IPS DF 19.7 (cell line): ENCODE results near the gene FOXP1.

ENCODE experiments used
- DNase-seq: peaks from one replicate; pipeline ENCODE4 v3.0.0-alpha.2; 2013; ENCODE audit warnings: low read depth, low spot score

FOXP1 gene

DNA sequence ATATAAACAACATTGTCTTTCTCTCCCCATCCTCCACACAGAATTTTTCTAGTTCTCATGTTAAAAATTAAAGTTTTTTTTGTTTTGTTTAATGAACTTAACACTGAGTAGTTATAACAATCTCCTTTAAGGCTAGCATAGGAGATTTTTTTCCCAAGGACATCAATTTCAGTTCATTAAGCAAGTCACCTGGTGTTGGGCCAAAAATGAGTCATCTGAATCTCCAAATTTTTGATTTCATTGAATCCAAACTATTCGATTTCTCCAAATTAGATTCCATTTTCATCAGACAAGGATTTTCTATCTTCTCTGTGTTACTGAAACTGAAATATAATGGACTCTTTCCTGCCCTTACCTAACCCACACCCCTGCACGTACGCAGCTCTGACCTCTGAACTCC, 639.6 kb downstream of the FOXP1 start:
- no peak for DNase-seq

DNA sequence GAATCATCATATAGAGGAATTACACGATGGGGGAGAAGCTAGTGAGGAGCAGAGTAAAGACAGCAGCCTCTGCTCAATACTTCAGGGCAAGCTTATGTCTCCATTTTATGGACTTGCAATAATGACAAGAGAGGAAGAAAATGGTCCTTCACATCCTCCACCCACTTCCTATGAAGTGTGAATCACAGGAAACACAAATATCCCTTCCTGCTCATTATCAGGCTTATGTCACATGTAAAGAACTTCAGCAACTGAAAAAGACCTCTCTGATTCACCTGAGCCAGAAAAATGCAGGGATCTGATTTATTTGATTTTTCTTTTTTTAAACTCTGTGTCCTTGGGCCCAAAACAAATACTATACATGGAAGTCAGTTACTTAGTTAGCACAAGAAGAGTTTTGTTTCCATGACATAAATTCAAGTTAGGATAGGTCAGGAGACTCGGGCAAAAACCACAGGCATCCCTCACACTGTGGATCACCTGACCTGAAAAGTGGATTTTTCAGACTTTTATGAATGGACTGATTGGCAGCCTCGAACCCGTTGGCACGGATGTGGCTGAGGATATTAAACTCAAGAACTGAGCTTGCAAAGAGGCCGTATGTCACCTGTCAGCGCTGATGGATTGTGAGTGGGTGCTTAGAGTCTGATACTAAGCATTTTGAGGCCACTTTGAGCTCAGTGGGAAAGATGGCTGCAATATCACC, 650.3 kb downstream of the FOXP1 start:
- no peak for DNase-seq

DNA sequence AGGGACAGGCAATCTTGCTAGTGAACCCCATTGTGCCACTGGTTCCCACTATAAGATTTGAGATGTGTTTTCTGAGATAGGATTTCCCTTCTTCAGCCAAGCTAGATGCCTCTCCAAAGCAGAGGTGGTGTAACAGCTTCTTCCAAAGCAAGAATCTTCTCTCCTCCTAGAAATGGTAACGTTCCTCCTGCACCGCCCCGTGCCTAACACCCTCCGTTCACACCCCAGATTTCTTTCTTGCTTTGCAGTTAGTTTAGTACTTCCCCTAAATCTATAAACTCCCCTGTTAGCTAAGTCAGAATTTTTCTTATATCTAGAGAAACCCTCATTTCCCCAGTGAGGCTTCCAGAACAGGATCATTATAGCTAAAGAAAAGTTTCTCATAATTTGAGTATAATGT, 653.5 kb downstream of the FOXP1 start:
- no peak for DNase-seq

- DNase-seq = no peak
Measured at GRCh38 chr3:70927239-70927638, 656.3 kb downstream of the FOXP1 start.

- no peak for DNase-seq
Measured at GRCh38 chr3:70926835-70927234, 656.7 kb downstream of the FOXP1 start.

DNA sequence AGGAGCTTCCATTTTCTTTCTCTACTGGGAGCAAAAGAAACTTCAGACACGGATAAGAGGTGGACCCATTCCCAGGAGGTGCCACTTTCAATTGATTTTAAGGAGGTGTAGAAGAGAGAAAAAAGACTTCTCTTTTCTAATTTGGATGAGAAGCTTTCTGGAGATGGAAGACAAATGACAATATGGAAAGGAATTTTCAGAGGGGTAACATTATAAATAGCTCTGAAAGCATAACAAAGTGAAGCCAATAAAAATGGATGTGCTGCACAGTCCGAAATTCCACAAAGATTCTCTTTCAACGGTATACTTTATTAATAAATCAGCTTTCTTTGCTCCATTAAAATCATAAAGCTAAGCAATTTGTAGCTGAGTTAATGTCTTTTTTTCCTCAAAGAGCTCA, 663.9 kb downstream of the FOXP1 start:
- DNase-seq = no peak

DNA sequence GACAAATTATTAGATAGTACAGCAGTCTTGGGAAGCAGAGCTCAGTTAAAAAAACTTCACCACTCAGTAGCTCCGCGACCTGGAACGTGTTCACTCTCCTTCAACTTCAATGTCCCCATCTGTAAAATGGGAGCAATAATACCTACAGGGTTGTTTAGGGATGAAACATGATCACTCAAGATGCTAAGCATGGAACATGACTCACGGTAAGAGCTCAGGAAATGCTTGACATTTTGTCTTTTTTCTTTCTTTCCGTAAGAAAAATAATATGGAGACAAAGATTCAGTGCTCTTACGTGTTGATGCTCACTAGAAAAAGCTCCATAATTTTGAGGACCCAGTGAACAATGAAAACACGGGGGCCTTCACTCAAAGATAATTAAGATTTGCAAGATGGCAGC, 664.4 kb downstream of the FOXP1 start:
- no peak for DNase-seq

GRCh38 chr3:70916375-70917055, 667.0 kb downstream of the FOXP1 start:
- no peak for DNase-seq

GRCh38 chr3:70914862-70915261, 668.7 kb downstream of the FOXP1 start:
- DNase-seq = no peak

- no peak for DNase-seq
Measured at GRCh38 chr3:70911719-70912118, 671.8 kb downstream of the FOXP1 start.

DNA sequence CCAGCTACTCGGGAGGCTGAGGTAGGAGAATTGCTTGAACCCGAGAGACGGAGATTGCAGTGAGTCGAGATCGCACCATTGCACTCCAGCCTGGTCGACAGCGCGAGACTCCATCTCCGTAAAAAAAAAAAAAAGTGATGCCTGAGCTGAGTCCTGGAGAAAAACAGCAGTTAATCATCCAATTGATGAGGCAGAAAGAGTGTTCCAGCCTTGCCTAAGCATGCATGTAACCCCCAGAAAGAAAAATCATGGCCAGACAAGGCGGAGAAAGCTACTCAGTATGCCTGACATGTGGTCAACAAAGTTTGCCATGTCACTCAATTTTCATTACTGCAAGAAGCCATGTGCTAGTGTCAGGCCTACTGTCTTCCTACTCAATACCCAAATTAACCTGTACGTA, 678.0 kb downstream of the FOXP1 start:
- no peak for DNase-seq
